DMS153 treated with DMSO at 0.1 percent for 48 hours (cell line): ENCODE results near the gene ASB2.

Experiments
- DNase-seq: peaks from one replicate; lab custom pipeline; 2025; ENCODE audit not compliant: unreplicated experiment; lab: John Stamatoyannopoulos, UW

ASB2 gene

GRCh38 chr14:94001501-94002396 lies 25.4 kb upstream of the ASB2 start:
- peak; percentile 55 for DNase-seq

GRCh38 chr14:94001016-94001415 lies 24.6 kb upstream of the ASB2 start:
- DNase-seq: no peak

- no peak for DNase-seq
Measured at GRCh38 chr14:94000267-94000666, 23.9 kb upstream of the ASB2 start.

- no peak for DNase-seq
Measured at GRCh38 chr14:93999573-93999972, 23.2 kb upstream of the ASB2 start.

GRCh38 chr14:93998871-93999403 lies 22.6 kb upstream of the ASB2 start:
- DNase-seq: no peak

- DNase-seq: no peak
Measured at GRCh38 chr14:93997916-93998870, 21.8 kb upstream of the ASB2 start.

- no peak for DNase-seq
Measured at GRCh38 chr14:93997082-93997481, 20.7 kb upstream of the ASB2 start, which contains the start of gene CCDC197. Gene CCDC197 (plus strand): TSS chr14:93997301. CDS start chr14:93998132, 831 bp downstream.

- DNase-seq: no peak
Measured at GRCh38 chr14:93996130-93996695, 19.8 kb upstream of the ASB2 start.

GRCh38 chr14:93994919-93995682 lies 18.7 kb upstream of the ASB2 start:
- DNase-seq: peak; percentile 33

- no peak for DNase-seq
Measured at GRCh38 chr14:93993382-93993781, 17.0 kb upstream of the ASB2 start.

GRCh38 chr14:93991649-93992048 lies 15.3 kb upstream of the ASB2 start:
- no peak for DNase-seq

GRCh38 chr14:93991212-93991611 lies 14.8 kb upstream of the ASB2 start:
- DNase-seq: no peak

GRCh38 chr14:93989939-93990338 lies 13.6 kb upstream of the ASB2 start:
- no peak for DNase-seq

GRCh38 chr14:93987815-93988476 lies 11.6 kb upstream of the ASB2 start:
- DNase-seq: no peak

GRCh38 chr14:93987376-93987775 lies 11.0 kb upstream of the ASB2 start:
- DNase-seq: no peak

GRCh38 chr14:93986955-93987354 lies 10.6 kb upstream of the ASB2 start:
- no peak for DNase-seq

GRCh38 chr14:93984987-93985410 lies 8.6 kb upstream of the ASB2 start:
- DNase-seq: no peak

GRCh38 chr14:93984070-93984469 lies 7.7 kb upstream of the ASB2 start:
- DNase-seq: no peak

- no peak for DNase-seq
Measured at GRCh38 chr14:93982230-93983007, 6.0 kb upstream of the ASB2 start.
